IPS-18c (cell line): Measurements from ENCODE around the gene C3orf52.
"Not testable (repeated sequence)": the region's sequence is repeated elsewhere in the genome, so short reads cannot be mapped to it uniquely, and the experiment has no call there.

Source experiments
- H3K4me3 ChIP-seq: 2 replicates; pipeline ENCODE4 v1.7.0; 2013; ENCODE audit warnings: low read depth, mild to moderate bottlenecking, low read length, moderate library complexity; ENCODE audit not compliant: insufficient read depth
- H3K9me3 ChIP-seq: one replicate; pipeline ENCODE4 v1.6.1; 2013; ENCODE audit warnings: mild to moderate bottlenecking, low read length, moderate library complexity; ENCODE audit not compliant: control insufficient read depth, insufficient read depth

Gene C3orf52

GRCh38 chr3:112086076-112086854, at the start of gene C3orf52:
C3orf52 (plus strand) TSS chr3:112086389; CDS start chr3:112086408, 19 bp downstream.
- Histone ChIP-seq H3K4me3 (peak within 1 kb of the TSS; percentile 81), H3K9me3 (no peaks in the 10 kb centered on the region)

GRCh38 chr3:112037194-112037593, 49.0 kb upstream of the C3orf52 start:
- not testable (repeated sequence) for H3K4me3 ChIP-seq, H3K9me3 ChIP-seq

- Histone ChIP-seq H3K4me3 (no peak overlapping the region), H3K9me3 (no peaks in the 10 kb centered on the region)
Observed at GRCh38 chr3:112038863-112039262, 47.3 kb upstream of the C3orf52 start.

- Histone ChIP-seq H3K9me3 (no peaks in the 10 kb centered on the region), H3K4me3 (no peak overlapping the region)
Observed at GRCh38 chr3:112041321-112041720, 44.9 kb upstream of the C3orf52 start.

- Histone ChIP-seq H3K9me3 (no peaks in the 10 kb centered on the region), H3K4me3 (no peak overlapping the region)
Observed at GRCh38 chr3:112042842-112043280, 43.3 kb upstream of the C3orf52 start.

- Histone ChIP-seq H3K4me3 (no peak overlapping the region), H3K9me3 (no peaks in the 10 kb centered on the region)
Observed at GRCh38 chr3:112043621-112044201, 42.5 kb upstream of the C3orf52 start.

GRCh38 chr3:112046599-112046998, 39.6 kb upstream of the C3orf52 start:
- Histone ChIP-seq H3K4me3 (no peak overlapping the region), H3K9me3 (no peaks in the 10 kb centered on the region)

GRCh38 chr3:112047264-112047663, 38.9 kb upstream of the C3orf52 start:
- Histone ChIP-seq H3K4me3 (no peak overlapping the region), H3K9me3 (no peaks in the 10 kb centered on the region)

- Histone ChIP-seq H3K4me3 (no peak overlapping the region), H3K9me3 (no peaks in the 10 kb centered on the region)
Observed at GRCh38 chr3:112048911-112049310, 37.3 kb upstream of the C3orf52 start.

- H3K4me3 ChIP-seq, result no peak overlapping the region
- H3K9me3 ChIP-seq, result no peaks in the 10 kb centered on the region
Observed at GRCh38 chr3:112053229-112053628, 33.0 kb upstream of the C3orf52 start.

GRCh38 chr3:112056451-112056929, 29.7 kb upstream of the C3orf52 start:
- H3K9me3 ChIP-seq, result no peaks in the 10 kb centered on the region
- H3K4me3 ChIP-seq, result no peak overlapping the region

GRCh38 chr3:112059497-112059896, 26.7 kb upstream of the C3orf52 start:
- no peaks in the 10 kb centered on the region for H3K9me3 ChIP-seq

GRCh38 chr3:112061152-112061551, 25.0 kb upstream of the C3orf52 start:
- H3K4me3 ChIP-seq, result no peak overlapping the region
- no peaks in the 10 kb centered on the region for H3K9me3 ChIP-seq

More at GRCh38 chr3:112059497-112059896, 26.7 kb upstream of the C3orf52 start:
- no peak overlapping the region for H3K4me3 ChIP-seq

GRCh38 chr3:112072387-112073060, 13.7 kb upstream of the C3orf52 start:
- H3K9me3 ChIP-seq, H3K4me3 ChIP-seq: not testable (repeated sequence)

GRCh38 chr3:112074006-112074405, 12.2 kb upstream of the C3orf52 start:
- no peaks in the 10 kb centered on the region for H3K9me3 ChIP-seq
- no peak overlapping the region for H3K4me3 ChIP-seq

- no peaks in the 10 kb centered on the region for H3K9me3 ChIP-seq
- no peak overlapping the region for H3K4me3 ChIP-seq
Observed at GRCh38 chr3:112074616-112075497, 11.3 kb upstream of the C3orf52 start.
